Breast epithelium (tissue), 4 donors: ENCODE measurements around the gene CCSER1. TPM values are rescaled to one million over a fixed set of nuclear protein-coding genes. Genes with fewer than 3 reads are reported as not detected.
"Not testable (repeated sequence)": the region's sequence is repeated elsewhere in the genome, so short reads cannot be mapped to it uniquely, and the experiment has no call there.

Experiments used
- DNase-seq, 2 donors: peaks; one replicate each; pipeline ENCODE4 v3.0.0-alpha.2; 2019; ENCODE audit warnings: low spot score in 2 of 2
- H3K27ac ChIP-seq, 2 donors: fragments of 200-600 bp; sonication (generic) in 1 of 2; one replicate each; pipeline ENCODE4 v1.5.1; 2016 to 2019; ENCODE audit warnings: mild to moderate bottlenecking in 1 of 2
- H3K27me3 ChIP-seq, 2 donors: fragments of 200-600 bp; sonication (generic) in 1 of 2; one replicate each; pipeline versions ENCODE4 v1.5.1 to v1.6.0; 2017 to 2019; ENCODE audit warnings: control low read depth in 1 of 2, mild to moderate bottlenecking in 1 of 2
- H3K36me3 ChIP-seq: fragments of 200-600 bp; one replicate; pipeline ENCODE4 v1.5.1; 2019
- H3K4me1 ChIP-seq, 2 donors: fragments of 200-600 bp; sonication (generic); one replicate each; pipeline ENCODE4 v1.5.1; 2016 to 2019; ENCODE audit warnings: control low read depth in 1 of 2
- H3K4me3 ChIP-seq, 3 donors: fragments of 200-600 bp; sonication (generic); 1 replicate in 2 of 3; 2 replicates in 1 of 3; pipeline ENCODE4 v1.5.1; 2016 to 2019; ENCODE audit warnings: mild to moderate bottlenecking in 3 of 3, moderate library complexity in 2 of 3
- H3K9me3 ChIP-seq, 2 donors: fragments of 200-600 bp; sonication (generic) in 1 of 2; one replicate each; pipeline ENCODE4 v1.5.1; 2016 to 2019; ENCODE audit warnings: control low read depth in 1 of 2
- POLR2A ChIP-seq: fragments of 450-650 bp; IDR thresholded peaks from one replicate; pipeline ENCODE4 v1.6.1; 2016; ENCODE audit warnings: antibody characterized with exemption, mild to moderate bottlenecking, moderate library complexity
- POLR2AphosphoS5 ChIP-seq, 3 donors: sonication (generic); formaldehyde crosslinking; IDR thresholded peaks; one replicate each; pipeline ENCODE4 v1.6.1; 2017; ENCODE audit warnings: antibody characterized with exemption in 3 of 3
- intact Hi-C: fragments of 100-400 bp; cut with DNase I; formaldehyde crosslinking; loops from one replicate; pipeline ENCODE4 v1.15.1; 2023; ENCODE audit warnings: low total_unique reads
- total RNA-seq, 3 donors: library from RNA; depleted of rRNA; stranded (reverse); fragments of >200 nt; gene quantifications; one replicate each; pipeline ENCODE4 v1.1.0, GENCODE V29; 2016
- TF ChIP-seq, protein P1 (sequence below), 3 donors: fragments of 450-650 bp; IDR thresholded peaks; one replicate each; pipeline ENCODE4 v1.5.1; 2016 to 2017; ENCODE audit warnings: antibody characterized with exemption in 3 of 3, mild to moderate bottlenecking in 3 of 3, moderate library complexity in 3 of 3

Gene CCSER1
- total RNA-seq, 3 donors from 2014 or later = 6.4 to 73.3 (median 55.7) TPM

DNA sequence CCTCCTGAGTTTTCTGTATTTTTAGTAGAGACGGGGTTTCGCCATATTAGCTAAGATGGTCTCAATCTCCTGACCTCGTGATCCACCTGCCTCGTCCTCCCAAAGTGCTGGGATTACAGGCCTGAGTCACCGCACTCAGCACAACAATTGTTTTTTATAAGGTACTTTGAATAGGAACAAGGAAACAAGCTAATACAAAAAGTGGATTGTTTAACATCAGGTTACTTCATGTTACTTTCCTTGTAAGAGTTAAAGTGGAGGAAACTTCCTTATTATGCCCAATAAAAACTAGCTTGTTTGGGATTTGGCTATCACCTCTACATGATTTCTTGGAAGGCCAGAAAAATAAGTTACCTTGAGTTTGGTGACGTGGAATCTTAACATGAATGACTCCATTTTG is 698.7 kb downstream of the CCSER1 start:
- no peak for DNase-seq
- Histone ChIP-seq H3K4me3 (no peak overlapping the region), H3K4me1 (no peaks in the 10 kb centered on the region), H3K36me3 (no peaks in the 10 kb centered on the region), H3K27ac (no peak overlapping the region), H3K27me3 (no peaks in the 10 kb centered on the region), H3K9me3 (no peaks in the 10 kb centered on the region)
- intact Hi-C loops = no loop called here
- TF ChIP-seq POLR2A (no peak), POLR2AphosphoS5 (IDR thresholded peaks at IDR 0.05) (no peak)
- TF ChIP-seq, protein P1, sequence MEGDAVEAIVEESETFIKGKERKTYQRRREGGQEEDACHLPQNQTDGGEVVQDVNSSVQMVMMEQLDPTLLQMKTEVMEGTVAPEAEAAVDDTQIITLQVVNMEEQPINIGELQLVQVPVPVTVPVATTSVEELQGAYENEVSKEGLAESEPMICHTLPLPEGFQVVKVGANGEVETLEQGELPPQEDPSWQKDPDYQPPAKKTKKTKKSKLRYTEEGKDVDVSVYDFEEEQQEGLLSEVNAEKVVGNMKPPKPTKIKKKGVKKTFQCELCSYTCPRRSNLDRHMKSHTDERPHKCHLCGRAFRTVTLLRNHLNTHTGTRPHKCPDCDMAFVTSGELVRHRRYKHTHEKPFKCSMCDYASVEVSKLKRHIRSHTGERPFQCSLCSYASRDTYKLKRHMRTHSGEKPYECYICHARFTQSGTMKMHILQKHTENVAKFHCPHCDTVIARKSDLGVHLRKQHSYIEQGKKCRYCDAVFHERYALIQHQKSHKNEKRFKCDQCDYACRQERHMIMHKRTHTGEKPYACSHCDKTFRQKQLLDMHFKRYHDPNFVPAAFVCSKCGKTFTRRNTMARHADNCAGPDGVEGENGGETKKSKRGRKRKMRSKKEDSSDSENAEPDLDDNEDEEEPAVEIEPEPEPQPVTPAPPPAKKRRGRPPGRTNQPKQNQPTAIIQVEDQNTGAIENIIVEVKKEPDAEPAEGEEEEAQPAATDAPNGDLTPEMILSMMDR (IDR thresholded peaks at IDR 0.05) = no peak

DNA sequence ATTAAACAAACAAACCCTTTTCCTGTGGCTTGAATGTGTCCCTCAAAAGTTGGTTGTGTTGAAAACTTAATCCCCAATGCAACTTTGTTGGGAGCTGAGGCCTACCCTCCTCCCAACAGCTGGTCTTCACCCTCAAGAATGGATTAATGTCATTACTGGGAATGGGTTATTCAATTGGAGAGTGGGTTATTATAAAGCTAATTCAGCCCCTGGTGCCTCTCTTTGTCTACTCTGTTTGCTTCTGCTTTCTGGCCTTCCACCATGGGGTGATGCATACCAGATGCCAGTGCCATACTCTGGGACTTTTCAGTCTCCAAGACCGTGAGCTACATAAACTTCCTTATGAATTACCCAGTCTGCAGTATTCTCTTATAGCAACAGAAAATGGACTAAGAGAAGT is 706.5 kb downstream of the CCSER1 start:
- H3K9me3 ChIP-seq = no peaks in the 10 kb centered on the region
- H3K36me3 ChIP-seq = no peaks in the 10 kb centered on the region
- intact Hi-C loops = no loop called here

DNA sequence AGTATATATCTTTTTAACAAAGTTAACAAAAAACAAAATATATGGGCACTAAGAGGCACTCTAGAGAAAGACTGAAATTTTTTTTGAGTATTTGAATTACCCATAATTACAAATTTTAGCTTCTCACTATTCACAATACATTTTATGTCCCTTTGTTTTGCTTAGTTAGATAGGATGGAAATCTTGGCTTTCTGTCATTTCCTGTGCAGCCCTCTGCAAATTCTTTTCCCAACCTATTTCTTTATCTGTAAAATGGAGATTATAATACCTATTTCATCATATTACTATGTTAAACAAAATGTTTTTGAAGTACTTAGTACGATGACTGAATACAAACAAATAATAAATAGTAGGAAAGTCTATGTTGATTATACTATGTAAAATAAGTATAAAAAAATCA is 710.0 kb downstream of the CCSER1 start:
- no peak for TF ChIP-seq POLR2AphosphoS5 (IDR thresholded peaks at IDR 0.05)
- H3K4me1 ChIP-seq = no peaks in the 10 kb centered on the region
- intact Hi-C loops = no loop called here
- DNase-seq = no peak
- no peaks in the 10 kb centered on the region for H3K36me3 ChIP-seq
- H3K27ac ChIP-seq = no peak overlapping the region
- H3K27me3 ChIP-seq = no peaks in the 10 kb centered on the region
- H3K4me3 ChIP-seq = no peak overlapping the region
- no peaks in the 10 kb centered on the region for H3K9me3 ChIP-seq

More for the DNA sequence above, 706.5 kb downstream of the CCSER1 start:
- Histone ChIP-seq H3K4me3 (no peak overlapping the region), H3K27me3 (no peaks in the 10 kb centered on the region), H3K27ac (no peak overlapping the region), H3K4me1 (no peaks in the 10 kb centered on the region)
- DNase-seq = no peak
- TF ChIP-seq POLR2A (no peak), POLR2AphosphoS5 (IDR thresholded peaks at IDR 0.05) (no peak)
- TF ChIP-seq, protein P1 (IDR thresholded peaks at IDR 0.05) = no peak

DNA sequence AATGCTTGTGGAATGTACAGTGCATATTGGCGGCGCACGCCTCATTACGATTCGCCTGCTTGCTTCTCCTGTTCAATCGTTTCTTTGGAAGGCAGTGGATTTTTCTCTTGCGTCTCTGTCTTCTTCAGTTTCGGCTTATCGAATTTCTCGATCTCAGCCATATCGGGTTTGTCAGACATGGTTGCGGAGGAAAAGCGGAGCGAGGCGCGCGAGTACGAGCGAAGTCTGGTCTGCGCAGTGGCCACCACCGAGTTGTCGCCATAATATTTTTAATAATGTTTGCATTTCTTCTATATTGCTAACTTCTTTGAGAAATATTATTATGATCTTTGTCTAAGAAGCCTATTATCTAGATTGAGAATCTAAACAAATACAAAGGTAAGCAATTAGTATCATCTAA is 711.7 kb downstream of the CCSER1 start:
- H3K27ac ChIP-seq, intact Hi-C loops, H3K9me3 ChIP-seq, H3K36me3 ChIP-seq, DNase-seq, H3K4me1 ChIP-seq, H3K4me3 ChIP-seq, H3K27me3 ChIP-seq: not testable (repeated sequence)

DNA sequence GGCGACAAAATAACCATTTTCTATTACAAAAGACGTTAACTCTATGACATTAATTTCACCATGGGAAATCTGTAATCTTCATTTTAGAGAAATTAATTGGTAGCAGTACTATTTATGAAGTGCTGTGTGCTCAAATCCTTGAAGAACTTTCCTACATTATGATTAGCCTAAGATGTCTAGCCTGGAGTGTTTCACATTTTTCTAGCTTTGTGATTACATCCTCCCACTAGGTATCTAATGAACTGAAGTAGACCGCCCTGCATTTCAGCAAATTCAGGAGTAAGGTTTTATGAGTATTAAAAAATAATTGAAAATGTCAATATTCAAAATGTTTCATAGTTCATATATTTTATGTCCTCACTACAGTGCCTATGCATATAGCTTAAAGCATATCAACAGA is 713.1 kb downstream of the CCSER1 start:
- H3K9me3 ChIP-seq = no peaks in the 10 kb centered on the region
- intact Hi-C loops = no loop called here

DNA sequence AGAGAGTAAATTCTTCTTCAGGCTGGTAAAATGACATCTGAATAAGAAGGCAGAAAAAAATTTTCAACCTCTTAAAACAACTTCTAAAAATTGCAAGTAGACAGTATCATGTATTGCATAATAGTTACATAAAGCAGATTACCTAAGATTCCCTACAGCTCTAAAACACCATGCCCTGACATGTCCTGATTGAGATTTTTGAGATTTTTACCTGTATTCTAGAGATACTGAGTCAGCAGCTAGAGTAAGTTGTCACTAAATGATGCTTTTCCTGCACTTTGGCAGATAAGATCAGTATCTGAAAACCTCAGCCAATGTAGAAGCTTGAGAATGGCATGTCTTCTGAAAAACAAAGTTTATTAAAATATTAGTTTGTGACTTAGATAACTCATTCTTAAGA is 713.6 kb downstream of the CCSER1 start:
- H3K36me3 ChIP-seq = no peaks in the 10 kb centered on the region
- TF ChIP-seq POLR2AphosphoS5 (IDR thresholded peaks at IDR 0.05) (no peak), POLR2A (no peak)
- TF ChIP-seq, protein P1 (IDR thresholded peaks at IDR 0.05) = no peak
- H3K9me3 ChIP-seq = no peaks in the 10 kb centered on the region
- intact Hi-C loops = no loop called here
- H3K27me3 ChIP-seq = no peaks in the 10 kb centered on the region
- DNase-seq = no peak
- H3K27ac ChIP-seq = no peak overlapping the region
- no peak overlapping the region for H3K4me3 ChIP-seq
- no peaks in the 10 kb centered on the region for H3K4me1 ChIP-seq

More for the DNA sequence above, 713.1 kb downstream of the CCSER1 start:
- TF ChIP-seq, protein P1 (IDR thresholded peaks at IDR 0.05) = no peak
- no peak for TF ChIP-seq POLR2A
- Histone ChIP-seq H3K27me3 (no peaks in the 10 kb centered on the region), H3K4me3 (no peak overlapping the region), H3K4me1 (no peaks in the 10 kb centered on the region), H3K27ac (no peak overlapping the region), H3K36me3 (no peaks in the 10 kb centered on the region)
- DNase-seq = no peak
